Activated CD8-positive, alpha-beta T cell treated with anti-CD3 and anti-CD28 coated beads for 36 hours (primary cell): ENCODE data around the gene ACTC1. TPM values are rescaled to one million over a fixed set of nuclear protein-coding genes. Genes with fewer than 3 reads are reported as not detected.

Experiments used
- ATAC-seq: fragments of 200-7000 bp; cut with Tn5 transposase; one replicate; pipeline ENCODE4 v1.10.0; 2021; ENCODE audit warnings: mild to moderate bottlenecking, moderate library complexity
- CTCF ChIA-PET: fragments of 350-600 bp; sonication (Branson Sonifier 250); formaldehyde crosslinking; loops from one replicate; lab custom pipeline; 2021; ENCODE audit warnings: antibody characterized with exemption; lab: Charles Lee
- POLR2A ChIA-PET: fragments of 350-600 bp; sonication (Branson Sonifier 250); formaldehyde crosslinking; loops from one replicate; lab custom pipeline; 2021; ENCODE audit warnings: antibody characterized with exemption; lab: Charles Lee
- DNase-seq: peaks from one replicate; pipeline ENCODE4 v3.0.0-alpha.2; 2020
- H3K27ac Mint-ChIP-seq: one replicate; pipeline ENCODE4 v1.8.0; 2021; ENCODE audit warnings: mild to moderate bottlenecking, mixed read lengths
- H3K27me3 Mint-ChIP-seq: one replicate; pipeline ENCODE4 v1.8.0; 2021; ENCODE audit warnings: mixed read lengths
- H3K36me3 Mint-ChIP-seq: one replicate; pipeline ENCODE4 v1.8.0; 2021; ENCODE audit warnings: low read depth, mixed read lengths
- H3K4me1 Mint-ChIP-seq: one replicate; pipeline ENCODE4 v1.8.0; 2021; ENCODE audit warnings: low read depth, mixed read lengths
- H3K4me3 Mint-ChIP-seq: one replicate; pipeline ENCODE4 v1.8.0; 2021; ENCODE audit warnings: mild to moderate bottlenecking, moderate library complexity, mixed read lengths
- H3K9me3 Mint-ChIP-seq: one replicate; pipeline ENCODE4 v1.8.0; 2021; ENCODE audit warnings: mixed read lengths
- intact Hi-C: fragments of 100-400 bp; cut with micrococcal nuclease; formaldehyde crosslinking; loops from one replicate; pipeline ENCODE4 v1.10.0; 2022
- total RNA-seq, 2 experiments: library from RNA; stranded (reverse); gene quantifications; one replicate each; pipeline ENCODE4 v1.2.3, GENCODE V29; 2021
- TF ChIP-seq, protein P1 (sequence below): fragments of 200-600 bp; IDR thresholded peaks from one replicate; pipeline ENCODE4 v1.8.0; 2022; ENCODE audit warnings: antibody characterized with exemption, mild to moderate bottlenecking

ACTC1 gene
- total RNA-seq, 2 experiments from 2014 or later: not detected

DNA sequence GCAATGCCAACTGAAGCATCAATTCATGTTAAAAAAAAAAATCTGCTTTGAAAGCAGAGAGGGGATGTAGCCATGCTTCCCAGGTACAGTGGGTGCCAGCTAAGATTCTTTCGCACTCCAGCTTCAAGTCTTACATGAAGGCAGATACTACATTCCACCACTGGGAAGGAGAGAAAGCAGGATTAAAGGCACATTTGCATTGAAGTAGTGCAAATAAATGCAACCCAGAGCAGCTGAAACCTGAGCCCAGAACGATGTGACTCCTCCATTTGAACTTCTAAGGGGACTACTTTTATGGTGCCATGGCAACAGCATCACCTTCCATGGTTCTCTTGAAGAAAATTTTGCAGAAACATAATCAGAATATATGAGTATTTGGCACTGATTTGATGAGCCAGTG, 21.4 kb downstream of the ACTC1 start:
- Mint-ChIP-seq H3K27me3 (peaks cover 6% of the 10 kb centered on the region), H3K36me3 (no peaks in the 10 kb centered on the region), H3K4me3 (no peak overlapping the region), H3K9me3 (no peaks in the 10 kb centered on the region), H3K27ac (no peak overlapping the region), H3K4me1 (no peaks in the 10 kb centered on the region)
- ChIA-PET POLR2A (no interaction called here), CTCF (no interaction called here)
- intact Hi-C loops: no loop called here
- DNase-seq: no peak
- TF ChIP-seq, protein P1, sequence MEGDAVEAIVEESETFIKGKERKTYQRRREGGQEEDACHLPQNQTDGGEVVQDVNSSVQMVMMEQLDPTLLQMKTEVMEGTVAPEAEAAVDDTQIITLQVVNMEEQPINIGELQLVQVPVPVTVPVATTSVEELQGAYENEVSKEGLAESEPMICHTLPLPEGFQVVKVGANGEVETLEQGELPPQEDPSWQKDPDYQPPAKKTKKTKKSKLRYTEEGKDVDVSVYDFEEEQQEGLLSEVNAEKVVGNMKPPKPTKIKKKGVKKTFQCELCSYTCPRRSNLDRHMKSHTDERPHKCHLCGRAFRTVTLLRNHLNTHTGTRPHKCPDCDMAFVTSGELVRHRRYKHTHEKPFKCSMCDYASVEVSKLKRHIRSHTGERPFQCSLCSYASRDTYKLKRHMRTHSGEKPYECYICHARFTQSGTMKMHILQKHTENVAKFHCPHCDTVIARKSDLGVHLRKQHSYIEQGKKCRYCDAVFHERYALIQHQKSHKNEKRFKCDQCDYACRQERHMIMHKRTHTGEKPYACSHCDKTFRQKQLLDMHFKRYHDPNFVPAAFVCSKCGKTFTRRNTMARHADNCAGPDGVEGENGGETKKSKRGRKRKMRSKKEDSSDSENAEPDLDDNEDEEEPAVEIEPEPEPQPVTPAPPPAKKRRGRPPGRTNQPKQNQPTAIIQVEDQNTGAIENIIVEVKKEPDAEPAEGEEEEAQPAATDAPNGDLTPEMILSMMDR: no peak
- ATAC-seq: no peak

DNA sequence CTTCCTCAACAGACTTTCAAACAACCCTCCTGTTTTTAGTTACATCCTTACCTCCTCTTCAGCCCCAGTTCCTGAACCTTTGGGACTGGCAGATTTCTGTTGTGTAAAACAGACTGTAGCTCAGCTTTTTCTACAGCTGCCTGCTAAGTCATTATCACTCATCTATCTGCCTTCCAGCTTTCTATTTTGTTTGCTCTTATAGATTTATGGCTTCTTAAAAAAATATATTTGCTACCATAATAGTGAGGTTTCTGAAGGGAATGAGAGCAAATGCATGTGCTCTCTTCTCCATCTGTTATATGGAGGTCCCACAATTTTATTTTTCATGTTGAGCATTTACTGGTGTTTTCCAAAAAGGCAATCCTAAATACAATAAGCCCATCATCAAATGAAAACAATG, 22.3 kb downstream of the ACTC1 start:
- ATAC-seq (no peak), DNase-seq (no peak)
- Mint-ChIP-seq H3K9me3 (no peaks in the 10 kb centered on the region), H3K36me3 (no peaks in the 10 kb centered on the region), H3K27me3 (peaks cover 6% of the 10 kb centered on the region), H3K4me3 (no peak overlapping the region), H3K4me1 (no peaks in the 10 kb centered on the region), H3K27ac (no peak overlapping the region)
- CTCF ChIA-PET: no interaction called here
- POLR2A ChIA-PET: no interaction called here
- intact Hi-C loops: no loop called here
- TF ChIP-seq, protein P1: no peak

DNA sequence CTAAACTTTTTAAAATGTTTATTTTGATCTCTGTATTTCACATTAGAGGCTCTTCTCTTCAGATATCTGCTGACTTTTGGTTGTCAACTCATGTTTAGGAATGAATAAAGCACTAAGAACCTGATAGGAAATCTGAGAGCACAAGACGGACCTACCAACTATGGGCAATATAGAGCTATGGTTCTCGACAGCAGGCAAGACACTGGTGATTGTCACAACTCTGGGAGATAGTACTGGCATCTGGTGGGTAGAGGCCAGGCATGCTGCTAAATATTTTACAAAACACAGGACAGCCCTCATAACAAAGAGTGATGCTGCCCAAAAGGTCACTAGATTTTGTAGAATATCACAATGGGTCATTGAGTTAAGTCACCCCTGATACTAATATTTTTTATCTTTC, 23.0 kb downstream of the ACTC1 start:
- H3K9me3 Mint-ChIP-seq: no peaks in the 10 kb centered on the region
- POLR2A ChIA-PET: interaction anchor here (1.0 kb wide), 1 partner anchor 10 kb away, joined by 4 read pairs; no protein-coding TSS in a partner anchor
- CTCF ChIA-PET: no interaction called here

DNA sequence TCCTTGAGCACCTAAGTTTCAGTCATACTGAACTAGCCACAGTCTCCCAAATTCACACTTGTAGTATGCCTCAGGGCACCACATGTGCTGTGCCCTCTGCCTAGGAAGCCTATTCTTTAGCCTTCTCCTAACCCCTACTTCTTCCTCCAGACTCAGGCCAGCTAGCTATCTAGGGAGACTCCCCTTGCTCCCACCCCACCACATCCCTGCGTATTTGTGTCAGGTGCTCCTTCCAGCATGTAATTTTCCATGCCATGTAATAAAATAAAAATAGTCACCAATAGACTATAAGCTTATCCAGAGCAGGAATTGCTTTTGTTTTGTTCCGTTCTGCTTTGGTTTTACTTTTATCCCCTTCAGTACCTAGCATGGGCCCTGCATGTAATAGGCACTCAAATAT, 25.6 kb downstream of the ACTC1 start:
- Mint-ChIP-seq H3K4me3 (no peak overlapping the region), H3K36me3 (no peaks in the 10 kb centered on the region), H3K27ac (no peak overlapping the region), H3K27me3 (peaks cover 5% of the 10 kb centered on the region), H3K9me3 (no peaks in the 10 kb centered on the region), H3K4me1 (no peaks in the 10 kb centered on the region)
- POLR2A ChIA-PET: no interaction called here
- no peak for ATAC-seq
- TF ChIP-seq, protein P1: no peak
- CTCF ChIA-PET: no interaction called here
- intact Hi-C loops: no loop called here
- no peak for DNase-seq

More for the DNA sequence above, 23.0 kb downstream of the ACTC1 start:
- intact Hi-C loops: no loop called here
- no peak overlapping the region for H3K27ac Mint-ChIP-seq
- DNase-seq (no peak), ATAC-seq (no peak)
- no peak overlapping the region for H3K4me3 Mint-ChIP-seq
- no peaks in the 10 kb centered on the region for H3K36me3 Mint-ChIP-seq
- TF ChIP-seq, protein P1: no peak
- H3K4me1 Mint-ChIP-seq: no peaks in the 10 kb centered on the region
- peaks cover 6% of the 10 kb centered on the region for H3K27me3 Mint-ChIP-seq

DNA sequence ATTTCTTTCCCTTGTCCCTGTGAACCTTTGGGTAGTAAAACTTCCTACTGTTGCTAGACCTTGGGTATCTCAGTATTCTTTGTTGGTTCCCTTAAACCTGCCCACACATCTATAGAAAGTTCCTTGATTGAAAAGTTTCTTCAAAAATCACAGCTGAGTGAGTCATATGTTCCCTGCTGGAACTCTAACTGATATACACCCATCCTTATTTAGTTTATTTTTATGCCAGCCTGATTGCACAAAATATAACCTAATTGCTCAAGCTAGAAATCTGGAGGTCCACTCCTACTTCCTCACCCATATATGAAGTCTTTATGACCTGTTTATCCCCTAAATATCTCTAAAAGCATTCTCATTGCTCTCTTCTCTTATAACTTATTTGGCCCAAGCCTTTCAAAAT, 26.8 kb downstream of the ACTC1 start:
- DNase-seq (no peak), ATAC-seq (no peak)
- H3K4me1 Mint-ChIP-seq: no peaks in the 10 kb centered on the region
- CTCF ChIA-PET: no interaction called here
- peaks cover 8% of the 10 kb centered on the region for H3K27me3 Mint-ChIP-seq
- no peaks in the 10 kb centered on the region for H3K9me3 Mint-ChIP-seq
- H3K4me3 Mint-ChIP-seq: no peak overlapping the region
- no peaks in the 10 kb centered on the region for H3K36me3 Mint-ChIP-seq
- H3K27ac Mint-ChIP-seq: no peak overlapping the region
- POLR2A ChIA-PET: no interaction called here
- TF ChIP-seq, protein P1: no peak
- intact Hi-C loops: no loop called here
